HCT116 (cell line): ENCODE data around the gene SUSD4.

Experiments
- CTCF ChIP-seq, 3 experiments: fragments of 200-600 bp in 1 of 3; sonication (generic) in 1 of 3; IDR thresholded peaks in 2 of 3; conservative IDR thresholded peaks in 1 of 3; 2 replicates each; pipeline ENCODE4 v1.5.1; 2012 to 2017; ENCODE audit warnings: low read depth in 2 of 3, low read length in 2 of 3, antibody characterized with exemption in 1 of 3, borderline replicate concordance in 1 of 3, control low read depth in 1 of 3, mild to moderate bottlenecking in 1 of 3, mixed read lengths in 1 of 3, mixed run types in 1 of 3, moderate library complexity in 1 of 3; ENCODE audit not compliant: insufficient read depth in 1 of 3
- EZH2 ChIP-seq: fragments of 200-600 bp; sonication (generic); IDR thresholded peaks from 2 replicates; pipeline ENCODE4 v1.6.1; 2017; ENCODE audit warnings: antibody characterized with exemption, mixed run types
- EZH2phosphoT487 ChIP-seq: fragments of 200-600 bp; IDR thresholded peaks from 2 replicates; pipeline ENCODE4 v1.6.1; 2018; ENCODE audit warnings: antibody characterized with exemption, borderline replicate concordance
- JUND ChIP-seq: IDR thresholded peaks from 2 replicates; pipeline ENCODE4 v1.6.1; 2012
- MAX ChIP-seq: IDR thresholded peaks from 2 replicates; pipeline ENCODE4 v1.6.1; 2012
- POLR2A ChIP-seq: IDR thresholded peaks from 2 replicates; pipeline ENCODE4 v1.7.0; 2011; ENCODE audit warnings: borderline replicate concordance; ENCODE audit not compliant: insufficient read depth, insufficient read length; ENCODE audit errors: extremely low read depth
- REST ChIP-seq: IDR thresholded peaks from 2 replicates; pipeline ENCODE4 v1.6.1; 2012; ENCODE audit warnings: low read depth
- SIN3A ChIP-seq: IDR thresholded peaks from 2 replicates; pipeline ENCODE4 v1.6.1; 2012; ENCODE audit warnings: low read depth
- TCF7L2 ChIP-seq: IDR thresholded peaks from 2 replicates; pipeline ENCODE4 v1.7.0; 2011; ENCODE audit warnings: borderline replicate concordance, inconsistent platforms; ENCODE audit not compliant: insufficient read depth, insufficient read length; ENCODE audit errors: extremely low read depth
- YY1 ChIP-seq: IDR thresholded peaks from 2 replicates; pipeline ENCODE4 v1.6.1; 2011; ENCODE audit warnings: low read length, low read depth, moderate library complexity, mild to moderate bottlenecking; ENCODE audit not compliant: insufficient replicate concordance; ENCODE audit errors: extremely low read depth
- ZNF274 ChIP-seq: fragments of 200-500 bp; sonication (Bioruptor generic); IDR thresholded peaks from 2 replicates; pipeline ENCODE4 v1.6.1; 2014; ENCODE audit warnings: mild to moderate bottlenecking, low read depth, low read length, inconsistent platforms

- TF ChIP-seq CTCF (IDR thresholded peaks at IDR 0.05 in 2 of 3, conservative IDR thresholded peaks at IDR 0.05 in 1 of 3; ENCODE audit: borderline replicate concordance in 1 of 3, insufficient read depth in 1 of 3, low read depth in 2 of 3, low read length in 2 of 3) = no peak
- TF ChIP-seq MAX = no peak
- no peak for TF ChIP-seq POLR2A
- no peak for TF ChIP-seq ZNF274
- no peak for TF ChIP-seq TCF7L2
- TF ChIP-seq SIN3A = no peak
- TF ChIP-seq EZH2 = no peak
- TF ChIP-seq YY1 = no peak
- no peak for TF ChIP-seq REST
- no peak for TF ChIP-seq EZH2phosphoT487
- no peak for TF ChIP-seq JUND
Measured at GRCh38 chr1:223216074-223216473, 147.9 kb downstream of the SUSD4 start.
